HUES64 (cell line): ENCODE results near the gene HMGXB4.
A peak's percentile ranks its signal among the peaks of the same experiment; 100 is the strongest.

Source experiments
- H3K27ac ChIP-seq: 2 replicates; pipeline ENCODE4 v1.7.0; 2013; ENCODE audit warnings: low read depth, low read length, inconsistent platforms
- H3K27me3 ChIP-seq: 2 replicates; pipeline ENCODE4 v1.6.1; 2013; ENCODE audit warnings: mild to moderate bottlenecking, low read length; ENCODE audit not compliant: insufficient read depth
- H3K36me3 ChIP-seq: 2 replicates; pipeline ENCODE4 v1.6.1; 2013; ENCODE audit warnings: mild to moderate bottlenecking, low read length; ENCODE audit not compliant: insufficient read depth
- H3K4me1 ChIP-seq: 2 replicates; pipeline ENCODE4 v1.6.1; 2013; ENCODE audit warnings: mild to moderate bottlenecking, low read length, moderate library complexity; ENCODE audit not compliant: insufficient read depth
- H3K4me3 ChIP-seq: 2 replicates; pipeline ENCODE4 v1.5.1; 2013; ENCODE audit warnings: mild to moderate bottlenecking, low read length, moderate library complexity
- H3K9ac ChIP-seq: 2 replicates; pipeline ENCODE4 v1.6.1; 2013; ENCODE audit warnings: mild to moderate bottlenecking, low read depth, low read length
- H3K9me3 ChIP-seq: 2 replicates; pipeline ENCODE4 v1.6.1; 2013; ENCODE audit warnings: low read depth, low read length; ENCODE audit not compliant: insufficient read depth
- WGBS: fragments of 150-250, 120-280 bp; methylation state at CpG from one replicate; pipeline ENCODE4 v1.1.7; 2013; ENCODE audit warnings: missing lambda C conversion rate; 5-methylcytosine and 5-hydroxymethylcytosine counted together

Gene HMGXB4

DNA sequence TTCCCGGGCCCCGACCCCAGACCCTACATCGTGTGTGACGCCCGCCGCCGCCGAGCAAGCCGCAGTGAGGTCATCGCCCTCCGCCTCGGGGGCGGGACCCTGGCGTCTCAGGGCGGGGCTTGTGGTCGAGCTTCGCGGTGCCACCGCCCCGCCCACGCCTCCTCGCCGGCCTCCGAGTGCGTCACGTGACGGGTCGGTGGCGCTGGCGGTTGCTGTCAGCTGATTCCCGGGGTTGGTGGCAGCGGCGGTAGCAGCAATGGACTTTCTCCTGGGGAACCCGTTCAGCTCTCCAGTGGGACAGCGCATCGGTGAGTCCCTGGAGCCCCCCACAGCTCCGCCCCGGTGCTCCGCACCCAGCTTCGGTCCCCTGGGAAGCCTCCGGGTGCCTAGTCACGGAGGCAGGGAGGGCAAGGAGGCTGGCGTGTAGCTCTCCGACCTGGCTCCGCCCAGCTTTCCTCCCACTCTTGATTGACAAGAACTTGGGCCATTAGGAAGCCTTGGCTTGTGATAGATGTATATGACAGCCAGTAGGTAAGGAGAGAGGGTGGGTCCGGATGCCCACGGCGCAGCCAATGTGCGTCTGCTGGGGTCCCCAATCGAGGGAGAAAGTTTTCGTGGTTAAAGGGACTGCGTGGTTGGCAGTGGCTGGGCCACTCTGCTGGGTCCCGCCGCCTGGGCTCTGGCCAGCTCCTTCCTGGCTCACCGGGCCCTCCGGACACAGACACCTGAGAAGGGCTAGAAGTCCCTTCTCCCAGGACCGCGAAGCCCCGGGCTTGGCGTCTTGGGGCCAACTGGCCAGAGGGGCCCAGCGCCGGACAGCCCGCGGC is 42.6 kb downstream of the HMGXB4 start, which contains the start of gene TOM1:
Gene TOM1 (plus strand): TSS at position 222 of the 827 bp plus-strand sequence. CDS start 35 bp downstream, at position 257.
- Histone ChIP-seq H3K4me3 (peak within 1 kb of the TSS; percentile 67), H3K9me3 (no peaks in the 10 kb centered on the region), H3K36me3 (peaks cover 28% of the 10 kb centered on the region), H3K27ac (peak within 1 kb of the TSS; percentile 51), H3K27me3 (no peaks in the 10 kb centered on the region), H3K4me1 (no peaks in the 10 kb centered on the region), H3K9ac (peak within 1 kb of the TSS; percentile 64)
- under 1% methylated on average over 64 of the region's 64 CpGs for WGBS

DNA sequence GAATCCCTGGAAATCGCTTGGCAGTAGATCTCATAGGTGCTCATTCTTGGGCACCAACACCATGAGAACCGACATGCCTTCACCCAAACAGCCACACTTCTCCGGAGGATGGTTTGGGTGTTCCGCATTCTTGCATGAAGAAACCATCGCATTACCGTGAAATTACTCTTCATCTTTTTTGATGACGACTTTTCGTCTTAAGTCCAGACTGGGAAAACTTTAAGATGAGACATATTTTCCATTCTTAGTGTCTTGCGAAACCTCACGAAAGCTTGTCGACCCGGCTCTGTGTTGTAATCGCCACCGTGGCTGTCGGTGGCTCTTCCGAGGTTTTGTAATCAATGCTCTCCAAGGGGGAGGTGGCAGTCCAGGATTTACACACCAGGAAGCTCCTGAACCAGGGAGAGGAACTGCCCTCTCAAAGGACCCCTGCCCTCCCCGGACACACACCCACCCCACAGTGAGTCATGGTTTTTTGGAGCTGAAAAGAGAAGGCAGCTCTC is 44.1 kb downstream of the HMGXB4 start:
- H3K27ac ChIP-seq: no peak overlapping the region
- 91% methylated on average over 17 of the region's 17 CpGs for WGBS
- peak overlapping the region; percentile 67; the same call in 1 of the 2 replicates for H3K4me3 ChIP-seq
- H3K27me3 ChIP-seq: no peaks in the 10 kb centered on the region
- H3K9me3 ChIP-seq: no peaks in the 10 kb centered on the region
- H3K36me3 ChIP-seq: peaks cover 13% of the 10 kb centered on the region
- no peak overlapping the region for H3K9ac ChIP-seq
- no peaks in the 10 kb centered on the region; the same call in 1 of the 2 replicates for H3K4me1 ChIP-seq

DNA sequence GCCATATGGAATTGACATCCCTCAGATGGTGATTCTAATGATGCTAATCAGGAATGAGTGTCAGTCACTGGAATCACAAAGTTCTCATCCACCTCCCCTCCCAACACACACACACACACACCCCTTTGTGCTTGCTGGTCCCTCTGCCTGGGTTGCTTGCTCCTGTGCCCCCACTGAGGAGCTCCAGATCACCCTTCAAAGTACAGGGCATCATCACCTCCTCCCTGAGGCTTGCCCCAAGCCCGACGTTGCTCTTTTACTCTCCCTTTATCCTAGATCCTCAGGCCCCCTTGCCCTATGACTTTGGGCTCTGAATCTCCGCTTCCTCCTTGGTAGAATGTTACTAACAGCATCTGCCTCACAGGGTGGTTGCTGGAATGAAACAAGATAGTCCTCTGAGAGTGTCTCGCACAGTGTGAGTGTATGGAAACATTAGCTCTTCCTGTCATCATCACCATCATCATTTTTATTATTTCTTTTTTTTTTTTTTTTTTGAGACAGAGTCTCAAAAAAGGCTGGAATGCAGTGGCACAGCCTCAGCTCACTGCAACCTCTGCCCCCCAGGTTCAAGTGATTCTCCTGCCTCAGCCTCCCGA is 45.8 kb downstream of the HMGXB4 start:
- Histone ChIP-seq H3K9me3 (no peaks in the 10 kb centered on the region), H3K9ac (no peak overlapping the region), H3K4me3 (no peak overlapping the region), H3K27ac (no peak overlapping the region), H3K27me3 (no peaks in the 10 kb centered on the region), H3K4me1 (peaks cover 4% of the 10 kb centered on the region; the same call in 1 of the 2 replicates), H3K36me3 (0 out of 2 replicates have a peak, but pooled peaks cover under 1% of the 10 kb centered on the region)
- 72% methylated on average over 4 of the region's 5 CpGs for WGBS

DNA sequence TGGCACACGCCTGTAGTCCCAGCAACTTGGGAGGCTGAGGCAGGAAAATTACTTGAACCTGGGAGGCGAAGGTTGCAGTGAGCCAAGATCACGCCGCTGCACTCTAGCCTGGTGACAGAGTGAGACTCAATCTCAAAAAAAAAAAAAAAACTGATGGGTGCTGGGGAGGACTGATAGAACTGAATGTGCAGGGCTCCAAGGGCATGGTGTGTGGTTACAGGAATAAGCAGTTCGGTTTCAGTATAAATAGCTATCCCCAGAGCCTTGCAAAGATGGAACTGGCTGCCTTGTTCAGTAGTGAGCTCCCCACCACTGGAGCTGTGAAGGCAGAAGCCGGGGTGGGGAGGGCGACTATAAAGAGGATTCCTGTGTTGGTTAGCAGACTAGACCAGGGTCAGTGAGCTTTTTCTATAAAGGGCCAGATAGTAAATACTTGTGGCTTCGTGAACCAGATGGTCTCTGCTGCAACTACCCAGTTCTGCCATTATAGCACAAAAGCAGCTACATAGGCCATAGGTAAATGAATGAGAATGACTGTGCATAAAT is 48.3 kb downstream of the HMGXB4 start:
- 91% methylated on average over 8 of the region's 8 CpGs for WGBS
- peaks cover 4% of the 10 kb centered on the region; the same call in 1 of the 2 replicates for H3K4me1 ChIP-seq
- H3K4me3 ChIP-seq: no peak overlapping the region
- H3K9ac ChIP-seq: no peak overlapping the region
- no peaks in the 10 kb centered on the region for H3K36me3 ChIP-seq
- no peaks in the 10 kb centered on the region for H3K9me3 ChIP-seq
- no peaks in the 10 kb centered on the region for H3K27me3 ChIP-seq
- no peak overlapping the region for H3K27ac ChIP-seq

DNA sequence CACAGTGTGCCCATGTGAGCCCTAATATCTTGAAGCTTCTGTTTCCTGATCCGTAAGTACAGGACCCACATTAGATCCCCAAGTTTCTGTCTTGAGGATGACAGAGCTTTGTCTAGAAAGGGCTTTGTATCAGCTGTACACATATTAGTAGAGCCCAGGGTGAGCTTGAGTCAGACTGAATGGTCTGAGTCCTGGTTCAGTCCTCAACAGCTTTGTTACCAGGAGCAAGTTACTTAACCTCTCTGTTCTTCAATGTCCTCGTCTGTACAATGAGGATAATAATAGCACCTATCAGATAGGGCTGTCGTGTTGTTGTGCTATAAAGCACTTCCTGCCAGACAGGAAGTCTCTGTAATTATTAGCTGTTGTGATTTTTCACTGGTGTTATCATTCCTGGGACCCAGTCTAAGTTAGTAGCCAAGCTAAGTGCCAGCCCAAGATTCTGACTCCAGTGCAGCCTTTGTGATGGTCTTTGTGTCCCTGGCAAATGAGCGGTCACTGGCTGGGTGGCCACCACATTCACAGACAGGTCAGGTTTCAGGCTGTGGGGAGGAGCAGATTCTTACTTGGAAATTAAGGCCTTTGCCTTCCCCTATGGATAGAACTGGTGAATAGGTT is 49.2 kb downstream of the HMGXB4 start:
- no peak overlapping the region for H3K27ac ChIP-seq
- no peaks in the 10 kb centered on the region for H3K9me3 ChIP-seq
- WGBS: 71% methylated on average over 4 of the region's 4 CpGs
- no peaks in the 10 kb centered on the region for H3K36me3 ChIP-seq
- peaks cover 4% of the 10 kb centered on the region; the same call in 1 of the 2 replicates for H3K4me1 ChIP-seq
- H3K27me3 ChIP-seq: no peaks in the 10 kb centered on the region
- H3K4me3 ChIP-seq: no peak overlapping the region
- H3K9ac ChIP-seq: no peak overlapping the region

DNA sequence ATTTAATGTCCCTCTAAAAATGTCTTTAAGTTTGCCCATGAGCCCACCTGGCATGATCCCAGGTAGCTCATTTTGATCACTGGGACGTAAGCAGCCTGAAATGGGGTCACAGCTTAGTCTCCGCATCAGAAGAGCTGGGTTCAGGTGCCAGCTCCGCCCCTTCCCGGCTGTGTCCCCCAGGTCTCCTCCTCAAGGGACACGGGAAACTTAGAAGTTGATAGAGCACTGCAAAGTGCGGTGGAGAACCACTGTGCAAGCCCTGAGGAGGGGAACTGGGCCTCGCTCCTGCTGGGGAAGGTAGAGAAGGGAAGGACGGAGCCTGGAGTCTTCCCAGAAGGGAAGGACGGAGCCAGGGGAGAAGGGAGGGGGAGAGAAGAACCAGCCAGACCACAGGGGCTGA is 50.1 kb downstream of the HMGXB4 start:
- H3K9ac ChIP-seq: no peak overlapping the region
- 83% methylated on average over 9 of the region's 9 CpGs for WGBS
- no peaks in the 10 kb centered on the region for H3K27me3 ChIP-seq

DNA sequence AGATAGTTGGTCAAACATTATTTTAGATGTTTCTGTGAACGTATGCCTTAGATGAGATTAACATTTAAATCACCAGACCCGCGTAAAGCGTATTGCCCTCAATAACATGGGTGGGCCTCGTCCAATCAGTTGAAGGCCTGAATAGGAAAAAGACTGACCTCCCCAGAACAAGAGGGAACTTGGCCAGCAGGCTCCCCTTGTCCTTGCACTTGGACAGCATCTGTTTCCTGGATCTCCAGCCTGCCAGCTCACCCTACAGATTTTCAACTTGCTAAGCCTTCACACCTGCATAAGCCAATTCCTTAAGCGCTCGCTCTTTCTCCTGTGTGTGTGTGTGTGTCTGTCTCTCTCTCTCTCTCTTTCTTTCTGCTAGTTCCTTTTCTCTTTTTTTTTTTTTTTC is 50.6 kb downstream of the HMGXB4 start:
- H3K27me3 ChIP-seq: no peaks in the 10 kb centered on the region
- H3K4me1 ChIP-seq: peaks cover 4% of the 10 kb centered on the region; the same call in 1 of the 2 replicates
- 95% methylated on average over 7 of the region's 7 CpGs for WGBS
- no peaks in the 10 kb centered on the region for H3K9me3 ChIP-seq
- H3K4me3 ChIP-seq: no peak overlapping the region
- H3K9ac ChIP-seq: no peak overlapping the region
- H3K27ac ChIP-seq: no peak overlapping the region
- no peaks in the 10 kb centered on the region for H3K36me3 ChIP-seq

More for the DNA sequence above, 50.1 kb downstream of the HMGXB4 start:
- Histone ChIP-seq H3K9me3 (no peaks in the 10 kb centered on the region), H3K4me3 (no peak overlapping the region), H3K27ac (no peak overlapping the region), H3K4me1 (peaks cover 4% of the 10 kb centered on the region; the same call in 1 of the 2 replicates), H3K36me3 (no peaks in the 10 kb centered on the region)

DNA sequence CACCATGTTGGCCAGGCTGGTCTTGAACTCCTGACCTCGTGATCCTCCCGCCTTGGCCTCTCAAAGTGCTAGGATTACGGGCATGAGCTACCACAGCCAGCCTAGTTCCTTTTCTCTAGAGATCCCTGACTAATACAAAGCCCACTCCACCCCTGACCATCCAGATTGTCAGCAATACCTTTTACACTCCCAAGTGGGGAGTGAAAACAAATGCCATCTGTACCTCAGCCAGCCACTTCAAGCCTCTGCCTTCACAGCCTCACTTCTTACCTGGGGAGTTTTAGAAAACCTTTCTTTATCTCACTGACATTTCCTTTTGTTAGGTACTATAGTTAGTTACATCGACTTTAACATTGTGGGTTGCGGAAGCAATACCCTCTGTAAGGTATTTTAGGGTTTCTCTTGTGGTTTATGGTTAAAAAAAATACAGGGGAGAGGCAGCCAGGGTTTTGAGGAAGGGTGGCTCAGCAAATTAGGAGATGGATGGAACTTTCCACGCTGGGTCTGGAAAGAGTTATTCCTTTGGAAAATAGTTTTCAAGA is 51.3 kb downstream of the HMGXB4 start:
- Histone ChIP-seq H3K27ac (no peak overlapping the region), H3K27me3 (no peaks in the 10 kb centered on the region), H3K4me3 (no peak overlapping the region), H3K4me1 (peaks cover 4% of the 10 kb centered on the region; the same call in 1 of the 2 replicates), H3K9me3 (no peaks in the 10 kb centered on the region), H3K36me3 (no peaks in the 10 kb centered on the region), H3K9ac (no peak overlapping the region)
- 94% methylated on average over 6 of the region's 6 CpGs for WGBS

DNA sequence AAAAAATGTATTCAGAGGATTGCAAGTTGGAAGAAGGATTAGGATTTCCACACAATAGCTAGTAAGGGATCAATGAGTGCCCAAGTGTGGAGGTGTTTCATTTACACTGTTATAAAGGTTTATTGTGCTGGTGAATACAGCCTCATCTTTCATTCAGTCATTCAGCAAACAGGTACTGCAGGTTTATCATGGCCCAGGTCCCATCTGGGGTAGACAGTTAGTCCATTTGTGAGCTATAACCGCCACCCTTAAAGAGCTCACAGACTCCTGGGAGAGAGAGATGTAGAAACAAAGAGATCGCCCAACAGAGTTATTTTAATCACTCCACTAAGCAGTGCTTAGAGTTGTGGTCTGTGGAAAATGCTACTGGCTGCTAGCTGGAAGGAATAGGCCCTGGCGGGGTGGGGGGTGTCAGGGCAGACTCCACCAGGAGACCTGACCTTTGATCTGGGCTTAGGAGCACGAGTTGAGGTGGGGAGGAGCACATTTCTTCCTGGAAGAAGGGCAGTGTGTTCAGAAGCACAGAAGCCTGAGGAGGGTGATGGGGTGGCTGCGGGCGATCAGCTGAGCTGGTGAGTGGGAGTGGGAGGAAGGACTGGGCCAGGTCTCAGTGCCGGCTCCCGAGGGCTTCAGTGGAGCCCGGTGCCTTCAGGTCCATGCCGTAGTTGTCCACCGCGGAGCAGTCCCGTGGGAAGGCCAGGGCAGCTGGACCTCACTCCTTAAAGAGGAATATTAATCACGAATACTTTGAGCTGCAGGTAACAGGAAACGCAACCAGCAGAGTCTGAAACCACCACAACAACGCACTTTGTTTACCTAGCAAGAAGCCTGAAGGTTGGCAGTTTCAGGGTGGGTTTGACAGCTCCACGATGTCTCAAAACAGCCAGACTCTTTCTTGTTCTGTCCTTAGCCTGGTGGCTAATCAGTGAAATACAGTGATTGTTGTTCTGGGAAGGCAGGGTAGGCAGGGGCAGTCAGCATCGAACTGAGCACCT is 53.6 kb downstream of the HMGXB4 start:
- H3K4me3 ChIP-seq: no peak overlapping the region
- no peaks in the 10 kb centered on the region for H3K9me3 ChIP-seq
- H3K27me3 ChIP-seq: no peaks in the 10 kb centered on the region
- peaks cover 4% of the 10 kb centered on the region; the same call in 1 of the 2 replicates for H3K4me1 ChIP-seq
- no peak overlapping the region for H3K27ac ChIP-seq
- H3K36me3 ChIP-seq: no peaks in the 10 kb centered on the region
- 90% methylated on average over 18 of the region's 18 CpGs for WGBS
- H3K9ac ChIP-seq: no peak overlapping the region

DNA sequence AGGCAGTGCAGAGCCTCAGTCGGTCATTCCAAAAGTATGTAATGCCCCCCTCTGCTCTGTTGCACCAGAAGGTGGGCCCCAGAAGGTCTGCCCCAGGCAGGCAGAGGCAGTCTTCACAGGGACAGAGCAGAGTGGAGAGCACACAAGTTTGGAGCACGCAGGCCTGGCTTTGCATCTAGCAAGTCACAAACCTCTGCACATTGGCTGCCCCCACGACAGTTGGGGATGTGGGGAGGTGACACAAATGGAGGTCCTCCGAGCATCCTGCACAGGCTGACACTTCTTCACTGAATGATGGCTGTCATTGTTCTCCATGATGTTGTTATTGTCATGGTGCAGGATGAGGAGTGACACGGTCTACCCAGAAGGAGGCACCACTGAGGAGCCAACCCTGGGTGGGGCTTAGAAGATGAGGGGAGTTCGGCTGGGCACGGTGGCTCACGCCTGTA is 54.3 kb downstream of the HMGXB4 start:
- 92% methylated on average over 8 of the region's 8 CpGs for WGBS

More for the DNA sequence above, 54.3 kb downstream of the HMGXB4 start:
- no peaks in the 10 kb centered on the region for H3K36me3 ChIP-seq
- peaks cover 4% of the 10 kb centered on the region; the same call in 1 of the 2 replicates for H3K4me1 ChIP-seq
- no peak overlapping the region for H3K4me3 ChIP-seq
- H3K27me3 ChIP-seq: no peaks in the 10 kb centered on the region
- no peaks in the 10 kb centered on the region for H3K9me3 ChIP-seq
- no peak overlapping the region for H3K27ac ChIP-seq
- no peak overlapping the region for H3K9ac ChIP-seq
